OCI-LY3 (cell line): ENCODE results near the gene ZC3H13.

Experiments used
- H2AFZ ChIP-seq: fragments of 200-600, 300-600 bp; shearing (Covaris generic); 2 replicates; pipeline ENCODE4 v1.6.0; 2014; ENCODE audit warnings: antibody characterized with exemption, low read depth, low read length
- H3K27ac ChIP-seq: fragments of 200-600, 300-600 bp; sonication (generic); 2 replicates; pipeline ENCODE4 v1.5.1; 2014; ENCODE audit warnings: mild to moderate bottlenecking, low read length, moderate library complexity, mixed read lengths
- H3K27me3 ChIP-seq: fragments of 200-600, 300-600 bp; sonication (generic); 2 replicates; pipeline ENCODE4 v1.6.1; 2014; ENCODE audit warnings: low read depth, low read length, mixed read lengths
- H3K36me3 ChIP-seq: fragments of 200-600, 300-600 bp; sonication (generic); replicated peaks from 2 replicates; pipeline ENCODE3; 2014; ENCODE audit warnings: low read depth, low read length, mixed read lengths
- H3K4me1 ChIP-seq: fragments of 300-600, 200-600 bp; sonication (generic); 2 replicates; pipeline ENCODE4 v1.6.1; 2014; ENCODE audit warnings: low read length, mixed read lengths
- H3K4me2 ChIP-seq: fragments of 200-600, 300-600 bp; sonication (generic); 2 replicates; pipeline ENCODE4 v1.6.1; 2014; ENCODE audit warnings: low read length, mixed read lengths
- H3K4me3 ChIP-seq: fragments of 300-600, 200-600 bp; sonication (generic); 2 replicates; pipeline ENCODE4 v1.5.1; 2014; ENCODE audit warnings: antibody characterized with exemption, mild to moderate bottlenecking, low read length, moderate library complexity
- H3K79me2 ChIP-seq: fragments of 300-600, 200-600 bp; shearing (Covaris generic); 2 replicates; pipeline ENCODE4 v1.6.1; 2014; ENCODE audit warnings: mild to moderate bottlenecking, low read length, mixed read lengths
- H3K9ac ChIP-seq: fragments of 300-600, 200-600 bp; shearing (Covaris generic); 2 replicates; pipeline ENCODE4 v1.6.0; 2014; ENCODE audit warnings: mild to moderate bottlenecking, low read length, moderate library complexity
- H3K9me3 ChIP-seq: fragments of 200-600, 300-600 bp; shearing (Covaris generic); 2 replicates; pipeline ENCODE4 v1.6.1; 2014; ENCODE audit warnings: low read length, mixed read lengths; ENCODE audit not compliant: insufficient read depth
- H4K20me1 ChIP-seq: fragments of 200-600, 300-600 bp; sonication (generic); 2 replicates; pipeline ENCODE4 v1.6.1; 2016; ENCODE audit warnings: low read length, mixed read lengths; ENCODE audit not compliant: insufficient read depth
- CTCF ChIP-seq: fragments of 200-600, 300-600 bp; sonication (generic); IDR thresholded peaks from 2 replicates; pipeline ENCODE4 v1.5.1; 2014; ENCODE audit warnings: antibody characterized with exemption, low read length, low read depth
- EZH2phosphoT487 ChIP-seq: fragments of 200-600 bp; shearing (Covaris generic); IDR thresholded peaks from 2 replicates; pipeline ENCODE4 v1.6.1; 2018; ENCODE audit warnings: antibody characterized with exemption, mixed run types, low read depth

Gene ZC3H13

DNA sequence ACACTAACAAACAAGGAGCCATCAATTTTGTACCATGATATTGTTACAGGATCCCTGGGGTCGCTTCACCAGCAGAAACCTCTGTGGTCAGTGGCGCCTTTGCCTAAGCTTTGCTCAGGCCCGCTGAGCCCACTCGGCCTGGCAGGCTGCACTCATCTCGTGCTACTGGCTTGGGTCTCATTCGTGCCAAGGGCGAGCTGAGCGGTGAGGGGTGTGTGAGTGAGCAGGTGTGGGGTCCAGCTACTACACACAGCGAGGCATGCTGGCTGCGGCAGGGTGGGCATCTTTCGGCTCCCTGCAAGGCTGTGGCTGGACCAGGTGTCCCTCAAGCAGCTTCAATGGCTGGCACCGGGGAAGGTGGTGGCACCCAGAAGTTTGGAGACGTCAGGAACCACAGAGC is 33.2 kb upstream of the ZC3H13 start:
- Histone ChIP-seq H2AFZ (no peak overlapping the region), H3K36me3 (no peaks in the 10 kb centered on the region), H3K4me2 (no peak overlapping the region), H3K27me3 (no peaks in the 10 kb centered on the region), H3K79me2 (no peaks in the 10 kb centered on the region), H3K4me3 (no peak overlapping the region), H3K9me3 (no peaks in the 10 kb centered on the region), H3K4me1 (peaks cover 5% of the 10 kb centered on the region; the same call in 1 of the 2 replicates), H3K27ac (no peak overlapping the region), H3K9ac (no peak overlapping the region), H4K20me1 (no peaks in the 10 kb centered on the region)
- TF ChIP-seq CTCF: no peak

DNA sequence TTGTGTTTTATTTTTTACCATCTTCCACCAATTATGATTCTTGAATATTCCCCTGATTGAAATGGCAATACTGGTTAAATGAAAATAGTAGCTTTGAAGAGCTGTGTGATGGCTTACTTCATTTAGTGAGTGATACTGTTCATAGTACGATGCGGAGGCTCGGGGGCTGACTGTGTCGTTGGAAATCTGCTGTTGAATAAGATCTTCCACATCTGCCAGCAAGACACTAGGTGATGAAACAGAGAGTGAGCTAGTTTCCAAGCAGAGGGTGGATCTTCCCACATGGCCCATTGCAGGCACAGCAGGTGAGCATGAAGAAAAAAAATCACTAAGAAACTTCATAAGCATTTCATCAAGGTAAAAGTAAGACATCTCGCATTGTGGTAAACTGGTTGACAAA is 29.8 kb upstream of the ZC3H13 start:
- H2AFZ ChIP-seq: no peak overlapping the region
- no peak overlapping the region for H3K4me2 ChIP-seq
- no peak overlapping the region for H3K4me3 ChIP-seq
- no peaks in the 10 kb centered on the region for H3K79me2 ChIP-seq
- H4K20me1 ChIP-seq: no peaks in the 10 kb centered on the region
- TF ChIP-seq EZH2phosphoT487 (no peak), CTCF (no peak)
- H3K27ac ChIP-seq: no peak overlapping the region
- H3K4me1 ChIP-seq: peaks cover 13% of the 10 kb centered on the region
- no peaks in the 10 kb centered on the region for H3K9me3 ChIP-seq
- H3K9ac ChIP-seq: no peak overlapping the region
- H3K36me3 ChIP-seq: no peaks in the 10 kb centered on the region
- no peaks in the 10 kb centered on the region for H3K27me3 ChIP-seq

- Histone ChIP-seq H3K79me2 (no peaks in the 10 kb centered on the region), H3K4me2 (no peak overlapping the region), H3K9me3 (no peaks in the 10 kb centered on the region), H3K36me3 (no peaks in the 10 kb centered on the region), H3K9ac (no peak overlapping the region), H3K27ac (no peak overlapping the region), H3K27me3 (no peaks in the 10 kb centered on the region), H4K20me1 (no peaks in the 10 kb centered on the region), H2AFZ (no peak overlapping the region), H3K4me3 (no peak overlapping the region), H3K4me1 (peaks cover 17% of the 10 kb centered on the region)
- TF ChIP-seq CTCF: no peak
- TF ChIP-seq EZH2phosphoT487: no peak
Measured at GRCh38 chr13:46079770-46080169, 27.2 kb upstream of the ZC3H13 start.

DNA sequence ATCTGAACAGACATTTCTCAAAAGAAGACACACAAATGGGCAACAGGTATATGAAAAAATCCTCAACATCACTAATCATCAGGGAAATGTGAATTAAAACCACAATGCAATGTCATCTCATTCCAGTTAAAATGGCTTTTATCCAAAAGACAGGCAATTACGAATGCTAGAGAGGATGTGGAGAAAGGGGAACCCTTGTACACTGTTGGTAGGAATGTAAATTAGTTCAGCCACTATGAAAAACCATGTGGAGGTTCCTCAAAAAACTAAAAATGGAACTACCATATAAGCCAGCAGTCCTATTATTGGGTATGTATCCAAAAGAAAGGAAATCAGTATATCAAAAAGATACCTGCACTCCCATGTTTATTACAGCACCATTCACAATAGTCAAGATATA is 24.7 kb upstream of the ZC3H13 start:
- Histone ChIP-seq H3K9me3 (no peaks in the 10 kb centered on the region), H2AFZ (no peak overlapping the region), H3K9ac (no peak overlapping the region), H4K20me1 (no peaks in the 10 kb centered on the region), H3K27ac (no peak overlapping the region), H3K27me3 (no peaks in the 10 kb centered on the region), H3K36me3 (no peaks in the 10 kb centered on the region), H3K4me2 (no peak overlapping the region), H3K4me3 (no peak overlapping the region), H3K79me2 (no peaks in the 10 kb centered on the region), H3K4me1 (peaks cover 27% of the 10 kb centered on the region)
- no peak for TF ChIP-seq EZH2phosphoT487
- TF ChIP-seq CTCF: no peak
